GM12891 (cell line): Measurements from ENCODE around the gene POU6F1.

Source experiments
- PAX5 ChIP-seq: IDR thresholded peaks from 2 replicates; pipeline ENCODE4 v1.6.1; 2011; ENCODE audit warnings: low read length, moderate library complexity, mild to moderate bottlenecking; ENCODE audit not compliant: insufficient read depth, severe bottlenecking
- POLR2A ChIP-seq: IDR thresholded peaks from 2 replicates; pipeline ENCODE4 v1.6.1; 2011; ENCODE audit warnings: low read depth, low read length, control low read depth
- POLR2AphosphoS5 ChIP-seq: IDR thresholded peaks from 2 replicates; pipeline ENCODE4 v1.6.1; 2011; ENCODE audit warnings: low read depth, low read length, control low read depth
- SPI1 ChIP-seq: IDR thresholded peaks from 2 replicates; pipeline ENCODE4 v1.6.1; 2011; ENCODE audit warnings: low read depth, low read length, control low read depth
- TAF1 ChIP-seq: IDR thresholded peaks from 2 replicates; pipeline ENCODE4 v1.6.1; 2011; ENCODE audit warnings: low read depth, low read length, control low read depth

- TF ChIP-seq TAF1 (no peak), POLR2A (no peak), POLR2AphosphoS5 (no peak), SPI1 (no peak), PAX5 (no peak)
These were observed 44.9 kb upstream of the POU6F1 start for GRCh38 chr12:51262758-51263177.
